HepG2 (cell line): ENCODE results near the gene ABCF1. TPM values are rescaled to one million over a fixed set of nuclear protein-coding genes. Genes with fewer than 3 reads are reported as not detected.

Source experiments
- ATAC-seq: fragments of 200-7000 bp; cut with Tn5 transposase; 3 replicates; pipeline ENCODE4 v1.9.1; 2020; ENCODE audit warnings: mild to moderate bottlenecking, moderate library complexity
- BruUV-seq: library from RNA; stranded (reverse); fragments of 400-500 nt; replicated peaks from 2 replicates; lab custom pipeline; 2021; lab: Mats Ljungman, UMichigan
- CTCF ChIA-PET: fragments of 300-600 bp; formaldehyde crosslinking; extraction: SDS; loops from one replicate; lab custom pipeline; 2021; ENCODE audit warnings: low total read pairs, inconsistent platforms, low intra/inter-chr PET ratio; lab: Yijun Ruan, JAX
- POLR2A ChIA-PET: fragments of 350-600 bp; sonication (Branson Sonifier 250); formaldehyde crosslinking; loops from one replicate; lab custom pipeline; 2020; ENCODE audit warnings: antibody characterized with exemption, inconsistent platforms; lab: Yijun Ruan, JAX
- DNase-seq: peaks from one replicate; pipeline ENCODE4 v3.0.0-alpha.2; 2015; ENCODE audit warnings: low spot score
- FAIRE-seq: peaks from 3 replicates; lab custom pipeline; 2011; peaks lifted over from hg19 to GRCh38; lab: Jason Lieb, UNC
- H2AFZ ChIP-seq: one replicate; pipeline ENCODE4 v1.6.1; 2011; ENCODE audit warnings: low read length, inconsistent platforms
- H3K27ac ChIP-seq: fragments of 300-600 bp; 3 replicates; pipeline ENCODE4 v1.8.0; 2011; ENCODE audit warnings: mixed run types, mild to moderate bottlenecking, mixed read lengths, low read length, inconsistent platforms; ENCODE audit not compliant: insufficient read depth; ENCODE audit errors: extremely low read length
- H3K27me3 ChIP-seq, 2 experiments: fragments of 200-600 bp in 1 of 2; 2 replicates in 1 of 2; 3 replicates in 1 of 2; pipeline versions ENCODE4 v1.6.0 to v1.8.0; 2011; ENCODE audit warnings: low read length in 2 of 2, mild to moderate bottlenecking in 2 of 2, moderate library complexity in 2 of 2, inconsistent platforms in 1 of 2; ENCODE audit not compliant: insufficient read depth in 2 of 2, control insufficient read depth in 1 of 2
- H3K36me3 ChIP-seq, 2 experiments: fragments of 200-600 bp in 1 of 2; replicated peaks in 1 of 2; 2 replicates in 1 of 2; 3 replicates in 1 of 2; pipeline versions ENCODE4 v1.5.1 to v1.8.0; 2011; ENCODE audit warnings: low read length in 2 of 2, inconsistent platforms in 1 of 2; ENCODE audit not compliant: insufficient read depth in 2 of 2, control insufficient read depth in 1 of 2
- H3K4me1 ChIP-seq: 2 replicates; pipeline ENCODE4 v1.5.1; 2012; ENCODE audit warnings: low read length, inconsistent platforms; ENCODE audit not compliant: insufficient read depth
- H3K4me2 ChIP-seq: 2 replicates; pipeline ENCODE4 v1.6.0; 2011; ENCODE audit warnings: low read depth, low read length, inconsistent platforms
- H3K4me3 ChIP-seq, 3 experiments: fragments of 200-600 bp in 1 of 3; sonication (generic), shearing (Covaris generic) in 1 of 3; replicated peaks in 1 of 3; 2 replicates each; pipeline ENCODE4 v1.5.1; 2011 to 2016; ENCODE audit warnings: low read length in 3 of 3, inconsistent platforms in 2 of 3, low read depth in 2 of 3, mild to moderate bottlenecking in 2 of 3, control low read depth in 1 of 3, mixed read lengths in 1 of 3; ENCODE audit not compliant: insufficient read depth in 1 of 3
- H3K79me2 ChIP-seq: one replicate; pipeline ENCODE4 v1.6.1; 2011; ENCODE audit warnings: low read length, inconsistent platforms; ENCODE audit not compliant: insufficient read depth
- H3K9ac ChIP-seq: 2 replicates; pipeline ENCODE4 v1.6.0; 2011; ENCODE audit warnings: mild to moderate bottlenecking, low read depth, low read length, inconsistent platforms; ENCODE audit not compliant: insufficient read depth
- H3K9me3 ChIP-seq: 2 replicates; pipeline ENCODE4 v1.5.1; 2012; ENCODE audit warnings: mild to moderate bottlenecking, low read length
- H4K20me1 ChIP-seq: 2 replicates; pipeline ENCODE4 v1.6.0; 2011; ENCODE audit warnings: inconsistent platforms, mild to moderate bottlenecking, low read length, moderate library complexity; ENCODE audit not compliant: insufficient read depth
- POLR2G ChIP-seq: fragments of 200-400 bp; formaldehyde crosslinking; IDR thresholded peaks from 2 replicates; pipeline ENCODE4 v1.6.1; 2018; ENCODE audit warnings: mild to moderate bottlenecking, low read depth, low read length, moderate library complexity
- PRMT3 ChIP-seq: sonication (generic); formaldehyde crosslinking; IDR thresholded peaks from 2 replicates; pipeline ENCODE4 v1.8.1; 2022; ENCODE audit warnings: low read depth, mild to moderate bottlenecking, moderate library complexity, missing genetic modification reagents, borderline replicate concordance
- RBFOX2 ChIP-seq: fragments of 200-400 bp; formaldehyde crosslinking; IDR thresholded peaks from 2 replicates; pipeline ENCODE4 v1.6.1; 2017; ENCODE audit warnings: low read depth, mild to moderate bottlenecking, low read length
- RBM22 ChIP-seq: fragments of 200-400 bp; formaldehyde crosslinking; optimal IDR thresholded peaks from 2 replicates; pipeline ENCODE3; 2017; ENCODE audit warnings: mild to moderate bottlenecking, low read length, moderate library complexity
- SRF ChIP-seq: IDR thresholded peaks from 2 replicates; pipeline ENCODE4 v1.6.1; 2011; ENCODE audit warnings: mild to moderate bottlenecking, low read depth, low read length, moderate library complexity
- YEATS4 ChIP-seq: sonication (generic); formaldehyde crosslinking; IDR thresholded peaks from 2 replicates; pipeline ENCODE4 v1.4.0; 2020; ENCODE audit warnings: missing genetic modification reagents, borderline replicate concordance
- WGBS: methylation state at CpG from one replicate; pipeline ENCODE4 v1.1.6; 2017; ENCODE audit warnings: low lambda C conversion rate; 5-methylcytosine and 5-hydroxymethylcytosine counted together
- in situ Hi-C: cut with HindIII; loops from 2 replicates; pipeline ENCODE4 v1.10.0; 2017; ENCODE audit warnings: low pct_unique_long_range_greater_than_20kb; ENCODE audit not compliant: extremely low pct_ligation_motif_present
- intact Hi-C: fragments of 100-400 bp; cut with micrococcal nuclease; formaldehyde crosslinking; loops from one replicate; pipeline ENCODE4 v1.10.0; 2022; ENCODE audit not compliant: unreplicated experiment
- polyA plus RNA-seq, 8 experiments: library from polyadenylated mRNA; depleted of rRNA in 3 of 8; stranded (reverse) in 7 of 8; unstranded in 1 of 8; fragments of >200 nt; fragmentation: Illumina TruSeq in 4 of 8; extraction: Trizol in 4 of 8; gene quantifications; 2 replicates each; pipeline versions ENCODE4 v1.2.1 to v1.2.3, GENCODE V29; 2011 to 2016; ENCODE audit warnings: low read depth in 4 of 8, missing spikeins in 1 of 8, mixed read lengths in 1 of 8; ENCODE audit not compliant: insufficient read depth in 1 of 8
- total RNA-seq, 5 experiments: library from RNA; depleted of rRNA; stranded (reverse); fragments of >200 nt; fragmentation: Illumina TruSeq; extraction: Trizol; gene quantifications; 2 replicates each; pipeline ENCODE4 v1.2.3, GENCODE V29; 2016; ENCODE audit warnings: low read depth in 1 of 5

ABCF1 gene
- total and polyA plus RNA-seq, 2 of the 13 experiments (the other 11 are each of a cell fraction or from before 2014, with no cell fraction given) = 25.4 to 98.9 TPM

DNA sequence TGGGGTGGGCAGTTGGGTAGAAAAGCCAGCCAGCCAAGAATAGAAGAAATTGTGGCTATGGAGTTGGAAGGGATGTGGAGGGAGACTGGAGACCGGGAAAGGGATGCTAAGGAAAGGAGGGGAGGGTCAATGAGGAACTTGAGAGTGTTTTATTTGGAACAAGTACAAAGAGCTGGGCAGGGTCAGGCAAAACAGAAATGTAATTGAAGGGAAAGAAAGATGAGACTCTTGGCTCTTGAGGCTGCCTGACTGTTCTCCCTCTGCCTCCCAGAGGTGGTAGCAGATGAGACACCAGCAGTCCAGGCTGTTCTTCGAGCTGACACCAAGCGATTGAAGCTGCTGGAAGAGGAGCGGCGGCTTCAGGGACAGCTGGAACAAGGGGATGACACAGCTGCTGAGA lies 12.7 kb downstream of the ABCF1 start:
- no peaks in the 10 kb centered on the region for H3K9me3 ChIP-seq
- intact Hi-C loops = no loop called here
- no peak overlapping the region for H3K9ac ChIP-seq
- no peaks in the 10 kb centered on the region for H4K20me1 ChIP-seq
- no peaks in the 10 kb centered on the region for H3K27me3 ChIP-seq
- H3K4me2 ChIP-seq = no peak overlapping the region
- peaks cover 54 to 85% of the 10 kb centered on the region in 2 experiments for H3K36me3 ChIP-seq
- H3K4me1 ChIP-seq = no peaks in the 10 kb centered on the region
- in situ Hi-C loops = no loop called here
- DNase-seq (no peak), ATAC-seq (no peak; the same call in 2 of the 3 replicates), FAIRE-seq (no peak)
- H3K27ac ChIP-seq = no peak overlapping the region
- BruUV-seq = no TSS peak
- TF ChIP-seq SRF = no peak
- no peak for TF ChIP-seq PRMT3 (CRISPR knock-in tag)
- peak; percentile 38; the same call in 1 of the 2 replicates for TF ChIP-seq POLR2G
- H2AFZ ChIP-seq = no peak overlapping the region
- H3K79me2 ChIP-seq = no peaks in the 10 kb centered on the region
- H3K4me3 ChIP-seq = no peak overlapping the region
- POLR2A ChIA-PET = interaction anchor here (0.8 to 2.1 kb wide), 3 partner anchors 13 to 29 kb away, joined by 3 to 6 read pairs (median 4); partner anchors contain the start of gene ABCF1
- CTCF ChIA-PET = no interaction called here
- 97% methylated on average over 5 of the region's 5 CpGs for WGBS

DNA sequence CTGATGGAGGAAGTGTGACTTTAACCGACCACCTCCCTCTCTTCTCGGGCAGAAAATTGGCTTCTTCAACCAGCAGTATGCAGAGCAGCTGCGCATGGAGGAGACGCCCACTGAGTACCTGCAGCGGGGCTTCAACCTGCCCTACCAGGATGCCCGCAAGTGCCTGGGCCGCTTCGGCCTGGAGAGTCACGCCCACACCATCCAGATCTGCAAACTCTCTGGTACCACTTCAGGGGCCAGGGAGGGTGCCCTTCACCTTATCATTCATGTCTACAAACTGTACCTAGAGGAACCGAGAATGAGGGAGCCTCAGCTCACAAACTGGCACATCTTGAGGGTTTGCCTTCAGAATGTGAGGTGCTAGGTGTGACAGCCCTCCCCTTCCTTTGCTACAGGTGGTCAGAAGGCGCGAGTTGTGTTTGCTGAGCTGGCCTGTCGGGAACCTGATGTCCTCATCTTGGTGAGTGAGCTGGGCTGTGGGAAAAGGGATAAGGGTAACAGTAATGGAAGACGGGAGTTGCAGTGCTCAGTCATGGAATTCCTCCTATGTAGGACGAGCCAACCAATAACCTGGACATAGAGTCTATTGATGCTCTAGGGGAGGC lies 18.6 kb downstream of the ABCF1 start:
- Histone ChIP-seq H3K9ac (no peak overlapping the region), H3K27ac (no peak overlapping the region), H3K79me2 (no peaks in the 10 kb centered on the region), H4K20me1 (no peaks in the 10 kb centered on the region), H3K27me3 (no peaks in the 10 kb centered on the region), H2AFZ (no peak overlapping the region), H3K4me2 (no peak overlapping the region), H3K9me3 (no peaks in the 10 kb centered on the region), H3K4me3 (no peak overlapping the region), H3K4me1 (no peaks in the 10 kb centered on the region), H3K36me3 (peaks cover 33 to 79% of the 10 kb centered on the region in 2 experiments)
- WGBS = 97% methylated on average over 15 of the region's 15 CpGs
- ATAC-seq (peak; percentile 11; the same call in 2 of the 3 replicates), DNase-seq (no peak), FAIRE-seq (no peak)
- ChIA-PET POLR2A (interaction anchor here (1.6 to 2.0 kb wide), 3 partner anchors 11 to 24 kb away, joined by 7 to 16 read pairs (median 7); partner anchors contain the start of gene ABCF1), CTCF (no interaction called here)
- intact Hi-C loops (no loop called here), in situ Hi-C loops (no loop called here)
- TF ChIP-seq RBFOX2 (0 out of 2 replicates have a peak, but pooled peaks have one; percentile 20), YEATS4 (CRISPR knock-in tag) (no peak), RBM22 (peak; percentile 66)
- no TSS peak for BruUV-seq
